Measurements from ENCODE around the gene DLG2. TPM values are rescaled to one million over a fixed set of nuclear protein-coding genes. Genes with fewer than 3 reads are reported as not detected.

The DLG2 gene
- total RNA-seq, 1 donor, result 1.3 TPM

GRCh38 chr11:84437071-84437980 lies 1189.8 kb downstream of the DLG2 start:
- no peak for TF ChIP-seq CTCF (IDR thresholded peaks at IDR 0.05; ENCODE audit: insufficient read depth, low read depth, low read length)
- DNase-seq (ENCODE audit: low read depth), result no peak
- no peak overlapping the region for H3K4me3 ChIP-seq (ENCODE audit: low read depth, low read length)

- no peak for DNase-seq (ENCODE audit: low read depth)
- TF ChIP-seq CTCF (IDR thresholded peaks at IDR 0.05; ENCODE audit: insufficient read depth, low read depth, low read length), result no peak
Observed at GRCh38 chr11:84430661-84431060, 1196.5 kb downstream of the DLG2 start.

GRCh38 chr11:84425673-84426072 lies 1201.5 kb downstream of the DLG2 start:
- DNase-seq (ENCODE audit: low read depth), result no peak
- TF ChIP-seq CTCF (IDR thresholded peaks at IDR 0.05; ENCODE audit: insufficient read depth, low read depth, low read length), result no peak
- H3K4me3 ChIP-seq (ENCODE audit: low read depth, low read length), result no peak overlapping the region

More at GRCh38 chr11:84430661-84431060, 1196.5 kb downstream of the DLG2 start:
- no peak overlapping the region for H3K4me3 ChIP-seq (ENCODE audit: low read depth, low read length)

GRCh38 chr11:84420271-84420670 lies 1206.9 kb downstream of the DLG2 start:
- H3K4me3 ChIP-seq (ENCODE audit: low read depth, low read length), result no peak overlapping the region
- TF ChIP-seq CTCF (IDR thresholded peaks at IDR 0.05; ENCODE audit: insufficient read depth, low read depth, low read length), result no peak
- no peak for DNase-seq (ENCODE audit: low read depth)

GRCh38 chr11:84419616-84420015 lies 1207.5 kb downstream of the DLG2 start:
- TF ChIP-seq CTCF (IDR thresholded peaks at IDR 0.05; ENCODE audit: insufficient read depth, low read depth, low read length), result no peak
- H3K4me3 ChIP-seq (ENCODE audit: low read depth, low read length), result no peak overlapping the region
- DNase-seq (ENCODE audit: low read depth), result no peak

GRCh38 chr11:84414920-84415319 lies 1212.2 kb downstream of the DLG2 start:
- DNase-seq (ENCODE audit: low read depth), result no peak
- no peak for TF ChIP-seq CTCF (IDR thresholded peaks at IDR 0.05; ENCODE audit: insufficient read depth, low read depth, low read length)
- H3K4me3 ChIP-seq (ENCODE audit: low read depth, low read length), result no peak overlapping the region
